ENCODE data around the gene SHROOM4.

DNA sequence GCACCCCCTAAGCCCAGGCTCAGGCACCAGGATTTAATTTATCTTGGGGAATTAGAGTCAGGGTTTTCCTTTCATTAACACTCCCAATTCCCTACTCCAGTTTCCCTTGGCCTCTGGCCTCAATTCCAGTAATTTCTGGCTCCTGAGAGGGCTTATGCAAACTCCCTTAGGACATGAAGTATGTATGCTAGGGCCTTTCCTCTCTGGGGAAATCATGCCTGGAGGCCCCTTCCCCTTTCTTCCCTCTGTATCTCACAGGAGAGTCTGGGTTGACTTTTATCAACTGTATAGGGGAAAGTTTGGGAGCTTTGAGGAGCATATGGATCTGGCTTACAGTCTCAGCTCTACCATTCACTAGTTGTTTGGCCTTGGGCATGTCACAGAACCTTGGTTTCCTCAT is 169.5 kb downstream of the SHROOM4 start:
- TF ChIP-seq, protein P1, sequence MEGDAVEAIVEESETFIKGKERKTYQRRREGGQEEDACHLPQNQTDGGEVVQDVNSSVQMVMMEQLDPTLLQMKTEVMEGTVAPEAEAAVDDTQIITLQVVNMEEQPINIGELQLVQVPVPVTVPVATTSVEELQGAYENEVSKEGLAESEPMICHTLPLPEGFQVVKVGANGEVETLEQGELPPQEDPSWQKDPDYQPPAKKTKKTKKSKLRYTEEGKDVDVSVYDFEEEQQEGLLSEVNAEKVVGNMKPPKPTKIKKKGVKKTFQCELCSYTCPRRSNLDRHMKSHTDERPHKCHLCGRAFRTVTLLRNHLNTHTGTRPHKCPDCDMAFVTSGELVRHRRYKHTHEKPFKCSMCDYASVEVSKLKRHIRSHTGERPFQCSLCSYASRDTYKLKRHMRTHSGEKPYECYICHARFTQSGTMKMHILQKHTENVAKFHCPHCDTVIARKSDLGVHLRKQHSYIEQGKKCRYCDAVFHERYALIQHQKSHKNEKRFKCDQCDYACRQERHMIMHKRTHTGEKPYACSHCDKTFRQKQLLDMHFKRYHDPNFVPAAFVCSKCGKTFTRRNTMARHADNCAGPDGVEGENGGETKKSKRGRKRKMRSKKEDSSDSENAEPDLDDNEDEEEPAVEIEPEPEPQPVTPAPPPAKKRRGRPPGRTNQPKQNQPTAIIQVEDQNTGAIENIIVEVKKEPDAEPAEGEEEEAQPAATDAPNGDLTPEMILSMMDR (IDR thresholded peaks at IDR 0.05): no peak
- TF ChIP-seq POLR2AphosphoS5 (IDR thresholded peaks at IDR 0.05; ENCODE audit: low read depth, low read length): no peak
- TF ChIP-seq, protein P2, sequence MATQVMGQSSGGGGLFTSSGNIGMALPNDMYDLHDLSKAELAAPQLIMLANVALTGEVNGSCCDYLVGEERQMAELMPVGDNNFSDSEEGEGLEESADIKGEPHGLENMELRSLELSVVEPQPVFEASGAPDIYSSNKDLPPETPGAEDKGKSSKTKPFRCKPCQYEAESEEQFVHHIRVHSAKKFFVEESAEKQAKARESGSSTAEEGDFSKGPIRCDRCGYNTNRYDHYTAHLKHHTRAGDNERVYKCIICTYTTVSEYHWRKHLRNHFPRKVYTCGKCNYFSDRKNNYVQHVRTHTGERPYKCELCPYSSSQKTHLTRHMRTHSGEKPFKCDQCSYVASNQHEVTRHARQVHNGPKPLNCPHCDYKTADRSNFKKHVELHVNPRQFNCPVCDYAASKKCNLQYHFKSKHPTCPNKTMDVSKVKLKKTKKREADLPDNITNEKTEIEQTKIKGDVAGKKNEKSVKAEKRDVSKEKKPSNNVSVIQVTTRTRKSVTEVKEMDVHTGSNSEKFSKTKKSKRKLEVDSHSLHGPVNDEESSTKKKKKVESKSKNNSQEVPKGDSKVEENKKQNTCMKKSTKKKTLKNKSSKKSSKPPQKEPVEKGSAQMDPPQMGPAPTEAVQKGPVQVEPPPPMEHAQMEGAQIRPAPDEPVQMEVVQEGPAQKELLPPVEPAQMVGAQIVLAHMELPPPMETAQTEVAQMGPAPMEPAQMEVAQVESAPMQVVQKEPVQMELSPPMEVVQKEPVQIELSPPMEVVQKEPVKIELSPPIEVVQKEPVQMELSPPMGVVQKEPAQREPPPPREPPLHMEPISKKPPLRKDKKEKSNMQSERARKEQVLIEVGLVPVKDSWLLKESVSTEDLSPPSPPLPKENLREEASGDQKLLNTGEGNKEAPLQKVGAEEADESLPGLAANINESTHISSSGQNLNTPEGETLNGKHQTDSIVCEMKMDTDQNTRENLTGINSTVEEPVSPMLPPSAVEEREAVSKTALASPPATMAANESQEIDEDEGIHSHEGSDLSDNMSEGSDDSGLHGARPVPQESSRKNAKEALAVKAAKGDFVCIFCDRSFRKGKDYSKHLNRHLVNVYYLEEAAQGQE (IDR thresholded peaks at IDR 0.05; ENCODE audit: insufficient read depth in 1 of 2, low read depth in 2 of 2, low read length in 1 of 2): no peak

Data from Panc1 (cell line).